ENCODE measurements around the gene SLC44A2.
"Not testable (repeated sequence)": the region's sequence is repeated elsewhere in the genome, so short reads cannot be mapped to it uniquely, and the experiment has no call there.

SLC44A2 gene

GRCh38 chr19:10651851-10652250 is 26.5 kb downstream of the SLC44A2 start:
- DNase-seq (ENCODE audit: low read depth): no peak

- DNase-seq (ENCODE audit: low read depth): no peak
Measured at GRCh38 chr19:10653482-10653731, 28.1 kb downstream of the SLC44A2 start.

GRCh38 chr19:10653732-10654609 is 28.6 kb downstream of the SLC44A2 start, which contains the start of gene ILF3:
Gene ILF3 (plus strand): TSS chr19:10654346. CDS start chr19:10670606, 16,260 bp downstream.
- peak; percentile 99 for DNase-seq (ENCODE audit: low read depth)

GRCh38 chr19:10654610-10655456 is 29.5 kb downstream of the SLC44A2 start:
- DNase-seq (ENCODE audit: low read depth): peak; percentile 19

DNA sequence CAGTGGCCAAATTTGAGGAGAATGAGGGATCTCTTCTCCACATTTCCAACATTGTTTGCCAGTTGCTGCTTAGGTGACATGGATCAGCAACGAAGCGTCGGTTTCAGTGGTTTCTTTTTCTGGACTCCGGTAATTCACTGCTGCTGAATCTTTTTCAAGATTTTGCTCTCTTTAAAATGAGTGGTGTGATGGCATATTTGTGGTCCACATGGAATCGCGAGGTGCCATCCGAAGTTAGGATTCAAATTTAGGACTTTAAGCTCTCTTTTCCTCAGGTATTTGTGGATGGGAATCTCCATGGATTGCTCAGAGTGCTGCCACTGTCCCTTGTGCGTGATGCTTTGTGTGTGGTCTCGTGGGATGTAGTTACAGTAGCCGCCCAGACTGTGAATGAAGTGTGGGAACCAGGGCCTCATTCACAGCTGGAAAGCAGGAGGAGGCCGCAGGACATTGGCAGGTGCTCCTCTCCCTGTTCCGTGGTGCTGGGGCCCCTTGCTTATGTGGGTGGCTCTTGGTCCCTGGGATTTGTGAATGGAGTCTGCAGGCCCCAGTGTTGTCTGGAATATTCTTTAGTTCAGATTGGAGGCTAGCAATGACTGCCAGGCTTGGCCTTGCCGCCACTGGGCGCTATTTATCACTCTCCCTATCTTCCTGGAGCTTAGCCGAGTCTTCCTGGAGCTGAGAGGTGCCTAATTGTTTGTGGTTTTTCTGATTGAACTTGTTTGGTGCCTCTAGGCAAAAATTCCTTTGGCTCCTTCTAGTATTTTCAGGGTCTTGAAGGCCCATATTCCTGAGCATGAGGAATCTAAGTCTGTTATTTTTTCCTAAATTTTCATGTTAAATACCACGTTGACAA is 30.3 kb downstream of the SLC44A2 start:
- no peak for DNase-seq (ENCODE audit: low read depth)

- no peak for DNase-seq (ENCODE audit: low read depth)
Measured at GRCh38 chr19:10660346-10660745, 35.0 kb downstream of the SLC44A2 start.

GRCh38 chr19:10661946-10662345 is 36.6 kb downstream of the SLC44A2 start:
- no peak for DNase-seq (ENCODE audit: low read depth)

- no peak for DNase-seq (ENCODE audit: low read depth)
Measured at GRCh38 chr19:10662384-10663251, 37.3 kb downstream of the SLC44A2 start.

DNA sequence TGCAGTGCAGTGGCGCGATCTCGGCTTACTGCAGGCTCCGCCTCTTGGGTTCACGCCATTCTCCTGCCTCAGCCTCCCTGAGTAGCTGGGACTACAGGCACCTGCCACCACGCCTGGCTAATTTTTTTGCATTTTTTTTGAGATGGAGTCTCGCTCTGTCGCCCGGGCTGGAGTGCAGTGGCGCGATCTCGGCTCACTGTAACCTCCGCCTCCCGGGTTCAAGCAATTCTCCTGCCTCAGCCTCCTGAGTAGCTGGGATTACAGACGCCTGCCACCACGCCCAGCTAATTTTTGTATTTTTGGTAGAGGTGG is 37.9 kb downstream of the SLC44A2 start:
- DNase-seq (ENCODE audit: low read depth): not testable (repeated sequence)

DNA sequence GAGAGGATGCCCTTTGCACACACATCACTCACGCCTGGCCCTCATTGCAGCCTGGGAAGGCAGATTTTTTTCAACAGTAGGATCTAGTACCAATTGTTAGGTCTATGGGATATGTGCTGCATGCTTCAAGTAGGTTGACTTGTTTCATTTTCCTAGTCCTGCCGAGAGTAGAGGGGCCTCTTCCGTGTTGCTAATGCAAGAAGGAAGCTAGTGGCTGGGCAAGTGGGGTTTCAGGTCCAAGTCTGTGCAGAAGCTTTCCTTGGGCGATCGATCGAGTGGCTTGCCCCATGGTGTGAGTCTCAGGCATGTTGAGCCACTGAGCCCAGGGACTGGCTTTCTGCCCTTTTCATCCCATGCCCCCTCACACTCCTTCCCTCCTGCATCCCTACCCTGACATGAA is 42.5 kb downstream of the SLC44A2 start:
- DNase-seq (ENCODE audit: low read depth): no peak

DNA sequence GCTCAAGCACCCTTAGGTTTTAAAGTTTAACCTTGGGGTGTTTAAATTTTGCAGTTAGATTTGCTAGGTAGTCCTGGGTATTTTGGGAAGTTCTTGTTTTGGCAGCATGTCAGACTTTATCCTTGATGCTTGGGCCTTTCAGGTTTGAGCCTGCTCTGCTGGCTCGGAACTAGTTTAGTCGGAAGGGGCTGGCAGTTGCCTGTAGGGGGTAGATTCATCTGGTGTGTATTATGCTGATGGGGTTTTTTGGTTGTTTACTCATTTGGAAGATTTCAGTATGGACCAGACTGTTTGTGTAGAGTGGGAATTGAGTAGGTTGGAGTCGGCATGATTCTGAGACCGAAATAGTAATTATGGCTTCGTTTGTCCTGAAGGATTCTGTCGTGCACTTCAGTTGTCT is 43.9 kb downstream of the SLC44A2 start:
- DNase-seq (ENCODE audit: low read depth): no peak

DNA sequence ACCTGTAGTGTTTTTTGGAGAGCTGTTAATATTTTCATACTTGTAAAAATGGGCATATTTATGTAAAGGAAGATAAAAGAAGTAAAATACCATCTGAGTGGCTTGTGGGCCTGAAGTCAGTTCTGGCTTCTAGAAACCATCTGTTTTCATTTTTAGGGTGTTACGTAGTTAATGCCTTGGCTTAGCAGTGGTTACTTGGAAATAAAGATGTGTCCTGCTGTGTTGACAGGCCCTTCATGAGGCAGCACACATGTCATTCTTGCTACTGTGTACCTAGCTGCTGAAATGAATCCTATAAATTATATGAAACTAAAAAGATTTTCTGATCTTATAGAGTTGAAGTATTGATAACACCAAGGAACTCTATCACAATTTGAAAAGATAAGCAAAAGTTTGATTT is 44.8 kb downstream of the SLC44A2 start:
- no peak for DNase-seq (ENCODE audit: low read depth)

DNA sequence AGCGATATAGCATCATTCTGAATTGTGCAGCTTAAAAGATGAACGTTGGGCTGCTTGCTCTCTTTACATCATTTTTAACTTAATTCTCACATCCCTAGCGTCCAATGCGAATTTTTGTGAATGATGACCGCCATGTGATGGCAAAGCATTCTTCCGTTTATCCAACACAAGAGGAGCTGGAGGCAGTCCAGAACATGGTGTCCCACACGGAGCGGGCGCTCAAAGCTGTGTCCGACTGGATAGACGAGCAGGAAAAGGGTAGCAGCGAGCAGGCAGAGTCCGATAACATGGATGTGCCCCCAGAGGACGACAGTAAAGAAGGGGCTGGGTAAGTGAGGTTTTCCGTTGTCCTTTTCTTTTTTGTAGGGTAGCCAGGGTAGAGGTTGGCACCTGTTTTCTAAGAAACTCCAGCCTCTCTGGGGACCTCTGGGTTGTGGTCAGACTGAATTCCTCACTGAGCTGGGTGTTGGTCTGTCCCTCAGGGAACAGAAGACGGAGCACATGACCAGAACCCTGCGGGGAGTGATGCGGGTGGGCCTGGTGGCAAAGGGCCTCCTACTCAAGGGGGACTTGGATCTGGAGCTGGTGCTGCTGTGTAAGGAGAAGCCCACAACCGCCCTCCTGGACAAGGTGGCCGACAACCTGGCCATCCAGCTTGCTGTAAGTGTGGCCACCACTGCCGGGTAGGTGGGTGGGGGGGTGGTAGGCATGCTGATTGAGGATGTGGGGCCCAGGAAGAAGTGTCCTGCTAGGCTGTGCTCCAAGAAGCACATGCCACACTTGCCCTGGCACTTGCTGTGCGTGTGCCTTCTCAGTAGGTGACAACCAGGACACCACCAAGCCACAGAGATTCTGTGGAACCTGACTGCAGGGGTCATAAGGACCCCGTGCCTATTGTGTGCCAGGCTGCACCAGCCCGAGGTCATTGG is 45.8 kb downstream of the SLC44A2 start:
- DNase-seq (ENCODE audit: low read depth): no peak

- DNase-seq (ENCODE audit: low read depth): not testable (repeated sequence)
Measured at GRCh38 chr19:10671922-10672321, 46.6 kb downstream of the SLC44A2 start.

DNA sequence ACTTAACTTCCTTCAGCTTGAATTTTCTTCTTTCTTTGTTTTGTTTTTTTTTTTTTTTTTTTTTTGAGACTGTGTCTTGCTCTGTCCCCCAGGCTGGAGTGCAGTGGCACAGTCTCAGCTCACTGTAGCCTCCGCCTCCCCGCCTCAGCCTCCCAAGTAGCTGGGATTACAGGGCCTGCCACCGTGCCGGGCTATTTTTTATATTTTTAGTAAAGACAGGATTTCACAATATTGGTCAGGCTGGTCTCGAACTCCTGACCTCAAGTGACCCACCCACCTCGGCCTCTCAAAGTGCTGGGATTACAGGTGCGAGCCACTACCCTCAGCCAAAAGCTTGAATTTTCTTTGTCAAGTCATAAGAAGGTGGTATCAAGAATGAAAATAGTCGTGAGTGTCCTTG is 49.9 kb downstream of the SLC44A2 start:
- not testable (repeated sequence) for DNase-seq (ENCODE audit: low read depth)

DNA sequence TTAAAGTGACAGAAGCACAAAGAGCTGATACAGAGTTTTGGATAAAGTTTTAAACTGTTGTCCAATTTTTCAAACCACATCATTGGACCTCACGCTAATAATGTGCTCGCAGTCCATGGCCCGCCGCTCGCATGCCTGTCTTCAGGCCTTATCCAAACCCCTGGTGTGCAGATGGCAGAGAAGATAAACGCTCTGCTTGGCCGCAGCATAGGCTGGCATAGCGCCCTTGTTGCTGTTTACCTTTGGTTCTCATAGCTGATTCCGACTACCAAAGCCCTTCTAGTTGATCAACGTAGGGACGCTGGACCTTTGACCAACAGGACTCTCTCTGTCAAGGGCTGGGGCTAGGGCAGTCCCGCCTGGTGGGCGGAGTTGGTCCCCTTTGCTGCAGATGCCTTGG is 52.4 kb downstream of the SLC44A2 start:
- DNase-seq (ENCODE audit: low read depth): no peak

GRCh38 chr19:10678813-10679212 is 53.5 kb downstream of the SLC44A2 start:
- no peak for DNase-seq (ENCODE audit: low read depth)

DNA sequence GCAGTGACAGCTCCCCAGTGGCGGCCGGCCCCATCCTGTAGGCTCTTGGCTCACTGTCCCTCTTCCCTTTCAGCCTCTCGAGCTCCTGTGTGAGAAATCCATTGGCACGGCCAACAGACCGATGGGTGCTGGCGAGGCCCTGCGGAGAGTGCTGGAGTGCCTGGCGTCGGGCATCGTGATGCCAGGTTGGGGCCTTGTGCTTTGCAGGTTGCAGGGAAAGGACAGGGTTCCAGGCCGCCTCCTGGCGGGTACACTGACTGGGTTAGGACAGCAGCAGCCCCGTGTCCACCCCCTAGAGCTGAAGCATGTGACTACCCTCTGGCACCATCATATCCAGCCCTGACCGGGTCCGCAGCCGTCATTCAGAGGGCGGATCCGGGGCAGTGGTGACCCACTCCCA is 54.4 kb downstream of the SLC44A2 start:
- DNase-seq (ENCODE audit: low read depth): no peak

DNA sequence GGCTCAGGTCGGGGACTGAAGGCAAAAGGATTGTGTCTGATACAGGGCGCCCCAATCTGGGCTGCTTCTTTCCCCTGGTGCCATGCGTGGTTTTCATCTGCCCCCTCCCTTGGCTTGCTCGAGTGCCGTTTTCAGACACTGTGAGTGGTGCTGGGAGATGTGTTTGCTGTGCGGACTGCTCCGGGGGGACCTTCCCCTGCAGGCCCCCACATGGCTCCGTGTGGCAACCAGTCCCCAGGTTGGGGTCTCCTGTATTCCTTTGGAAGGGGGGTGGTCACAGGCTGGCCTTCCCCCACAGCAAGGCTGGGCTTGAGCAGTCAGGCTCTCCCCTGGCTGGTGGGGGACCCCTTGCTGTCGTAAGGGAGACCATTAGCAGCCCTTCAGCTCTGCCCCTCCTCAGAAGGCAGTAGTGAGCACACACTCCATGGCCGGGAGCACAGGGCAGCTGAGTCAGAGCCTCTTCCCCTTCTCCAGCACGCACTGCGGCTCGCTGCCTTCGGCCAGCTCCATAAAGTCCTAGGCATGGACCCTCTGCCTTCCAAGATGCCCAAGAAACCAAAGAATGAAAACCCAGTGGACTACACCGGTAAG is 55.3 kb downstream of the SLC44A2 start:
- DNase-seq (ENCODE audit: low read depth): no peak

GRCh38 chr19:10681658-10682057 is 56.3 kb downstream of the SLC44A2 start:
- DNase-seq (ENCODE audit: low read depth): no peak

Measured in stimulated activated CD8-positive, alpha-beta memory T cell treated with anti-CD3 and anti-CD28 coated beads, Interleukin-7, amount 100 ng/mL, for 24 hours (primary cell).